Transverse colon (tissue), 4 donors: ENCODE data around the gene SLC39A9. TPM values are rescaled to one million over a fixed set of nuclear protein-coding genes. Genes with fewer than 3 reads are reported as not detected.
"Not testable (repeated sequence)": the region's sequence is repeated elsewhere in the genome, so short reads cannot be mapped to it uniquely, and the experiment has no call there.

ENCODE experiments used
- DNase-seq: peaks from one replicate; pipeline ENCODE4 v3.0.0-alpha.2; 2019
- H3K27ac ChIP-seq, 4 donors: fragments of 200-600 bp; sonication (generic); 2 replicates each; pipeline ENCODE4 v1.5.1; 2016 to 2018; ENCODE audit warnings: inconsistent platforms in 4 of 4
- H3K27me3 ChIP-seq: fragments of 200-600 bp; sonication (generic); 2 replicates; pipeline ENCODE4 v1.5.1; 2017; ENCODE audit warnings: inconsistent platforms
- H3K36me3 ChIP-seq, 4 donors: fragments of 200-600 bp; sonication (generic); 2 replicates each; pipeline ENCODE4 v1.5.1; 2017 to 2019; ENCODE audit warnings: inconsistent platforms in 4 of 4
- H3K4me1 ChIP-seq, 4 donors: fragments of 200-600 bp; sonication (generic); 2 replicates each; pipeline ENCODE4 v1.5.1; 2017 to 2020; ENCODE audit warnings: inconsistent platforms in 4 of 4
- H3K4me3 ChIP-seq, 4 donors: fragments of 200-600 bp; sonication (generic); 1 replicate in 1 of 4; 2 replicates in 3 of 4; pipeline versions ENCODE4 v1.5.1 to v1.6.1; 2017 to 2019; ENCODE audit warnings: inconsistent platforms in 4 of 4
- H3K9me3 ChIP-seq, 2 donors: fragments of 200-600 bp; sonication (generic); 2 replicates each; pipeline ENCODE4 v1.5.1; 2017 to 2019; ENCODE audit warnings: inconsistent platforms in 2 of 2
- EP300 ChIP-seq: sonication (generic); formaldehyde crosslinking; IDR thresholded peaks from one replicate; pipeline ENCODE4 v1.6.1; 2017; ENCODE audit warnings: antibody characterized with exemption, low read depth
- POLR2A ChIP-seq: fragments of 450-650 bp; IDR thresholded peaks from one replicate; pipeline ENCODE4 v1.6.1; 2016; ENCODE audit warnings: antibody characterized with exemption, mild to moderate bottlenecking, moderate library complexity
- POLR2AphosphoS5 ChIP-seq, 3 donors: sonication (generic); formaldehyde crosslinking; IDR thresholded peaks; one replicate each; pipeline ENCODE4 v1.6.1; 2016; ENCODE audit warnings: antibody characterized with exemption in 3 of 3
- WGBS, 2 donors: methylation state at CpG; one replicate each; pipeline ENCODE4 v1.1.5; 2018; ENCODE audit warnings: low coverage in 1 of 2; 5-methylcytosine and 5-hydroxymethylcytosine counted together
- in situ Hi-C, 4 donors: fragments of 200-750 bp; cut with MboI; loops; one replicate each; pipeline versions ENCODE4 v1.15.0 to v1.15.1; 2017; ENCODE audit warnings: low sequenced_read_pairs in 3 of 4, low pct_ligation_motif_present in 1 of 4, low pct_unique_long_range_greater_than_20kb in 1 of 4
- intact Hi-C: fragments of 100-400 bp; cut with DNase I; formaldehyde crosslinking; loops from one replicate; pipeline ENCODE4 v1.15.1; 2023; ENCODE audit warnings: low total_unique reads
- total RNA-seq, 4 donors: library from RNA; depleted of rRNA; stranded (reverse); fragments of >200 nt; gene quantifications; one replicate each; pipeline ENCODE4 v1.1.0, GENCODE V29; 2016
- TF ChIP-seq, protein P1 (sequence below), 5 experiments: fragments of 200-600 bp in 3 of 5; fragments of 450-650 bp in 2 of 5; sonication (generic) in 3 of 5; IDR thresholded peaks; 1 replicate in 2 of 5; 2 replicates in 3 of 5; pipeline ENCODE4 v1.5.1; 2016 to 2017; ENCODE audit warnings: antibody characterized with exemption in 5 of 5, inconsistent platforms in 3 of 5, mild to moderate bottlenecking in 2 of 5, moderate library complexity in 1 of 5

SLC39A9 gene
- total RNA-seq, 4 donors from 2014 or later = 24.5 to 103 (median 72.2) TPM

DNA sequence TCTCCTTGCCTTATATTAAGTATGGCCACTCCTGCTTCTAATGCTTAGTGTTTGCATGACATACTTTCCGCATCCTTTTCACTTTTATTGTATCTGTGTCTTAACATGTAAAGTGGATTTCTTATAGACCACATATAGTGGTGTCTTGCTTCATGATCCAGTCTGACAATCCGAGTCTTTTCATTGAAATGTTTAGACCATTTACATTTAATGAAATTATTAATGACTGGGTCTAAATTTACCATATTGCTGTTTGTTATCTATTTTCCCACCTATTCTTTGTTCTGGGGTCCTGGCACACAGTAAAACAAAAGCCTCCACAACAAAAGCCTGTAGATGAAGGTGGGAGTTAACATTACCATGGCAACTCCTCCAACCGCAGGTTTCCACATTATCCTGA lies 23.3 kb upstream of the SLC39A9 start:
- DNase-seq = no peak
- WGBS, 2 donors = 90 to 100% methylated on average over 2 to 3 of the region's 3 CpGs
- TF ChIP-seq EP300 = no peak
- intact Hi-C loops (no loop called here), in situ Hi-C loops (no loop called here)
- Histone ChIP-seq H3K36me3 (peaks cover 0 to 31% (median 10%) of the 10 kb centered on the region in 4 donors), H3K27ac (no peak overlapping the region), H3K9me3 (no peaks in the 10 kb centered on the region), H3K27me3 (no peaks in the 10 kb centered on the region), H3K4me1 (no peaks in the 10 kb centered on the region), H3K4me3 (no peak overlapping the region)

- DNase-seq = no peak
- Histone ChIP-seq H3K4me3 (no peak overlapping the region), H3K36me3 (peaks cover 0 to 31% (median 11%) of the 10 kb centered on the region in 4 donors), H3K9me3 (no peaks in the 10 kb centered on the region), H3K27ac (no peak overlapping the region), H3K27me3 (no peaks in the 10 kb centered on the region), H3K4me1 (no peaks in the 10 kb centered on the region)
- TF ChIP-seq, protein P1, sequence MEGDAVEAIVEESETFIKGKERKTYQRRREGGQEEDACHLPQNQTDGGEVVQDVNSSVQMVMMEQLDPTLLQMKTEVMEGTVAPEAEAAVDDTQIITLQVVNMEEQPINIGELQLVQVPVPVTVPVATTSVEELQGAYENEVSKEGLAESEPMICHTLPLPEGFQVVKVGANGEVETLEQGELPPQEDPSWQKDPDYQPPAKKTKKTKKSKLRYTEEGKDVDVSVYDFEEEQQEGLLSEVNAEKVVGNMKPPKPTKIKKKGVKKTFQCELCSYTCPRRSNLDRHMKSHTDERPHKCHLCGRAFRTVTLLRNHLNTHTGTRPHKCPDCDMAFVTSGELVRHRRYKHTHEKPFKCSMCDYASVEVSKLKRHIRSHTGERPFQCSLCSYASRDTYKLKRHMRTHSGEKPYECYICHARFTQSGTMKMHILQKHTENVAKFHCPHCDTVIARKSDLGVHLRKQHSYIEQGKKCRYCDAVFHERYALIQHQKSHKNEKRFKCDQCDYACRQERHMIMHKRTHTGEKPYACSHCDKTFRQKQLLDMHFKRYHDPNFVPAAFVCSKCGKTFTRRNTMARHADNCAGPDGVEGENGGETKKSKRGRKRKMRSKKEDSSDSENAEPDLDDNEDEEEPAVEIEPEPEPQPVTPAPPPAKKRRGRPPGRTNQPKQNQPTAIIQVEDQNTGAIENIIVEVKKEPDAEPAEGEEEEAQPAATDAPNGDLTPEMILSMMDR (IDR thresholded peaks at IDR 0.05) = no peak
- no peak for TF ChIP-seq POLR2AphosphoS5 (IDR thresholded peaks at IDR 0.05)
- no peak for TF ChIP-seq EP300
- no peak for TF ChIP-seq POLR2A
- intact Hi-C loops = no loop called here
- in situ Hi-C loops = no loop called here
- 96 to 99% methylated on average over 4 to 5 of the region's 5 CpGs for WGBS, 2 donors
Measured at GRCh38 chr14:69375722-69376121, 22.8 kb upstream of the SLC39A9 start.

DNA sequence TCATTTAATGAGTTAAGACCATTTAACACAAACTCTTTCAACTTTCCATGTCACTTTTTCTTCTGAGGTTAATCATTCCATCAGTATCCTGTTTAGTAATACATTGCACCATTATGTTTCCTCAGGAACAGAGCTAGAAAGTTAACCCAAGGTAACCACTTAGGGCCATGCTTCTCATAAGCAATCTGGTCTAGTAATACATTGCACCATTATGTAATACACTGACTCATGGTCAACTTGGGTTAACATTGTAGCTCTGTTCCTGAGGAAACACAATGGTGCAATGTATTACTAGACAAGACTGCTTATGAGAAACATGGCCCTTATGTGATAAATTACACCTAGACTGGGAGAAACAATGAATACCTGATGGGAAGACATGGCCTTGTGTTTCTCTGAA lies 22.1 kb upstream of the SLC39A9 start:
- peak in 1 of 3 donors; percentile 6 for TF ChIP-seq POLR2AphosphoS5 (IDR thresholded peaks at IDR 0.05)
- TF ChIP-seq EP300 = no peak
- Histone ChIP-seq H3K9me3 (no peaks in the 10 kb centered on the region), H3K27ac (no peak overlapping the region), H3K4me1 (no peaks in the 10 kb centered on the region), H3K27me3 (no peaks in the 10 kb centered on the region), H3K4me3 (no peak overlapping the region), H3K36me3 (peaks cover 0 to 31% (median 11%) of the 10 kb centered on the region in 4 donors)
- intact Hi-C loops = no loop called here
- no peak for DNase-seq
- in situ Hi-C loops = no loop called here

DNA sequence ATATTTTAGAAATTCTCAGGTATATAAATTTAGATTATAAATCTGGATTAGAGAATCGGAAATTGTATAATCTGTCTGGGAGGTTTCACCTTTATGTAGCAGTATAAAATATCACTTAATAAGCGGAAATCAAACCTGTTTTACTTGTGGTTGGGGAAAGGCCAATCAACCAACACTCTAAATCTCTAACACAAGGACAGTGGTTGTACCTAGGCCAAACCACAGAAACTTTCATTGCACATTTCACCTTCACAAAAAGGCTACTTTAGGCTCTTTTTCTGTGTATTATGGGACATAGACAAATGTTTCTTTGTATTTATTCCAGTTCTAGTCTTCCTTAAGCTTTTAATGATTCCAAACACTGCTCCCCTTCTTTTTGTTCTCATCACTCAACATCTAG lies 20.2 kb upstream of the SLC39A9 start:
- no peak overlapping the region for H3K4me3 ChIP-seq
- H3K4me1 ChIP-seq = no peaks in the 10 kb centered on the region
- peaks cover 0 to 31% (median 11%) of the 10 kb centered on the region in 4 donors for H3K36me3 ChIP-seq
- in situ Hi-C loops (no loop called here), intact Hi-C loops (no loop called here)
- H3K27me3 ChIP-seq = no peaks in the 10 kb centered on the region
- no peaks in the 10 kb centered on the region for H3K9me3 ChIP-seq
- WGBS, 2 donors = 98 to 100% methylated on average over 1 to 2 of the region's 2 CpGs
- TF ChIP-seq POLR2A = no peak
- no peak for TF ChIP-seq EP300
- no peak for TF ChIP-seq POLR2AphosphoS5 (IDR thresholded peaks at IDR 0.05)
- TF ChIP-seq, protein P1 (IDR thresholded peaks at IDR 0.05) = no peak
- H3K27ac ChIP-seq = no peak overlapping the region
- no peak for DNase-seq

DNA sequence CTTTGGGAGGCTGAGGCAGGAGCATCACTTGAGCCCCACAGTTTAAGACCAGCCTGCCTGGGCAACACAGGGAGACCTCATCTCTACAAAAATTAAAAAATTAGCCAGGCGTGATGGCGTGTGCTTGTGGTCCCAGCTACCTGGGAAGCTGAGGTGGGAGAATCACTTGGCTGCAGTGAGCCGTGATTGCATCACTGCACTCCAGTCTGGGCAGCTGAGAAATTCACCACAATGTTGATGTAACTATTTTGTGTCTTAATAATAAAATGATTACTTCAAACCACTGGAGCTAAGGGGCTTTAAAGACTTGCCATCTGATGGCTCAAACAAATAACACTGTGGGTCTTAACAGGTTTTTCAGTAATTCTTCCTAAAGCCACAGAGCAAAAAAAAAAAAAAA lies 11.2 kb upstream of the SLC39A9 start:
- no peak overlapping the region for H3K27ac ChIP-seq
- intact Hi-C loops = no loop called here
- no peaks in the 10 kb centered on the region for H3K9me3 ChIP-seq
- in situ Hi-C loops = no loop called here
- peaks cover 0 to 39% (median 17%) of the 10 kb centered on the region in 4 donors for H3K36me3 ChIP-seq
- H3K27me3 ChIP-seq = no peaks in the 10 kb centered on the region
- 80 to 96% methylated on average over 3 of the region's 3 CpGs for WGBS, 2 donors
- TF ChIP-seq POLR2AphosphoS5 (IDR thresholded peaks at IDR 0.05) (no peak), POLR2A (no peak), EP300 (no peak)
- TF ChIP-seq, protein P1 (IDR thresholded peaks at IDR 0.05) = no peak
- DNase-seq = no peak
- H3K4me3 ChIP-seq = no peak overlapping the region
- H3K4me1 ChIP-seq = peaks cover 0 to 6% (median 2%) of the 10 kb centered on the region in 4 donors

GRCh38 chr14:69391400-69391799 lies 7.1 kb upstream of the SLC39A9 start:
- H3K27ac ChIP-seq, H3K4me3 ChIP-seq, H3K9me3 ChIP-seq, DNase-seq, intact Hi-C loops, in situ Hi-C loops, H3K27me3 ChIP-seq: not testable (repeated sequence)
- 80 to 91% methylated on average over 7 to 8 of the region's 8 CpGs for WGBS, 2 donors
- peaks cover 0 to 71% (median 30%) of the 10 kb centered on the region in 4 donors for H3K36me3 ChIP-seq
- peaks cover 2 to 26% (median 3%) of the 10 kb centered on the region in 4 donors for H3K4me1 ChIP-seq
